A673 (cell line): Measurements from ENCODE around the gene LDB3. TPM values are rescaled to one million over a fixed set of nuclear protein-coding genes. Genes with fewer than 3 reads are reported as not detected.

Source experiments
- BruUV-seq: library from RNA; stranded (reverse); fragments of 400-500 nt; replicated peaks from 2 replicates; lab custom pipeline; 2021; lab: Mats Ljungman, UMichigan
- CTCF ChIA-PET: fragments of 300-600 bp; sonication (Branson Sonifier 250); formaldehyde crosslinking; loops from one replicate; lab custom pipeline; 2022; ENCODE audit warnings: antibody characterized with exemption; lab: Charles Lee
- POLR2A ChIA-PET: fragments of 300-600 bp; sonication (Branson Sonifier 250); formaldehyde crosslinking; loops from one replicate; lab custom pipeline; 2022; ENCODE audit warnings: antibody characterized with exemption; ENCODE audit not compliant: low non-redundant PET; lab: Charles Lee
- DNase-seq: peaks from one replicate; pipeline ENCODE4 v3.0.0-alpha.2; 2015; ENCODE audit warnings: low spot score
- H3K27ac ChIP-seq: fragments of 200-600 bp; sonication (generic); 2 replicates; pipeline ENCODE4 v1.5.1; 2016; ENCODE audit warnings: mixed run types, low read depth, mild to moderate bottlenecking, mixed read lengths, antibody characterized with exemption, low read length; ENCODE audit not compliant: poor library complexity, severe bottlenecking
- H3K27me3 ChIP-seq: fragments of 200-600 bp; sonication (generic); replicated peaks from 2 replicates; pipeline ENCODE4 v1.6.1; 2017; ENCODE audit warnings: mixed run types, low read depth, mild to moderate bottlenecking, mixed read lengths, antibody characterized with exemption, low read length; ENCODE audit not compliant: insufficient read depth, poor library complexity
- H3K36me3 ChIP-seq: fragments of 200-600 bp; sonication (generic); 2 replicates; pipeline ENCODE4 v1.6.1; 2016; ENCODE audit warnings: mixed run types, mild to moderate bottlenecking, mixed read lengths, antibody characterized with exemption, low read length; ENCODE audit not compliant: insufficient read depth, poor library complexity, severe bottlenecking
- H3K4me1 ChIP-seq: fragments of 200-600 bp; sonication (generic); 2 replicates; pipeline ENCODE4 v1.6.1; 2017; ENCODE audit warnings: mixed run types, mild to moderate bottlenecking, mixed read lengths, antibody characterized with exemption, low read length; ENCODE audit not compliant: insufficient read depth, poor library complexity, severe bottlenecking
- H3K4me3 ChIP-seq: fragments of 200-600 bp; sonication (generic); 2 replicates; pipeline ENCODE4 v1.5.1; 2016; ENCODE audit warnings: low read depth, mixed run types, mild to moderate bottlenecking, mixed read lengths, low read length; ENCODE audit not compliant: poor library complexity, severe bottlenecking
- H3K9me3 ChIP-seq: fragments of 200-600 bp; sonication (generic); 2 replicates; pipeline ENCODE4 v1.6.1; 2016; ENCODE audit warnings: mixed run types, low read depth, mild to moderate bottlenecking, mixed read lengths, antibody characterized with exemption, low read length; ENCODE audit not compliant: poor library complexity, severe bottlenecking
- CTCF ChIP-seq: fragments of 300-800, 200-600 bp; sonication (generic); conservative IDR thresholded peaks from 2 replicates; pipeline ENCODE4 v1.5.1; 2017; ENCODE audit warnings: low read depth, mild to moderate bottlenecking, antibody characterized with exemption, low read length, moderate library complexity, mixed read lengths
- EZH2 ChIP-seq: fragments of 200-600 bp; sonication (generic); IDR thresholded peaks from 2 replicates; pipeline ENCODE4 v1.6.1; 2017; ENCODE audit warnings: borderline replicate concordance, low read depth, mild to moderate bottlenecking, mixed read lengths, antibody characterized with exemption, low read length; ENCODE audit not compliant: poor library complexity, severe bottlenecking
- intact Hi-C: fragments of 100-400 bp; cut with micrococcal nuclease; formaldehyde crosslinking; loops from one replicate; pipeline ENCODE4 v1.10.0; 2022; ENCODE audit not compliant: unreplicated experiment
- total RNA-seq: library from RNA; stranded (reverse); gene quantifications from 2 replicates; pipeline ENCODE4 v1.2.3, GENCODE V29; 2021

The LDB3 gene
- total RNA-seq, 1 experiment from 2014 or later, result 0.34 TPM

DNA sequence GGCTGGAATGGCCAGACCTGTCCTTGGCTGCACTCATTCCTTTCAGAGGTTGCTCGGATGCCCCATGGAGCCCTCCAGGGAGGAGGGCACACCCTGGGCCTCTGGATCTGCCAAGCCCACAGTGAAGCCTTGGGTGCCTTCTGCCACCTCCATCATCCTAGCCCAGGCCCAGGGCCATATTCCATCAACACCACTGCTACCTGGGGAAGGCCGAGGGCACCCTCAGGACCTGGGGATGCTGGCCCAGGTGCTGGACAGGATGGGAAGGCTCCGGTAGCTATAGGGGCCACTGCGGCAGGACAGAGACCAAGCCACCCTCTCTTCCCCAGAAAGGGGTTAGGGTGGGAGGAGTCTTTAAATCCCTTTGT lies 13.2 kb upstream of the LDB3 start:
- no peak for DNase-seq
- CTCF ChIA-PET, result no interaction called here

GRCh38 chr10:86655596-86655995 lies 12.7 kb upstream of the LDB3 start:
- Histone ChIP-seq H3K4me3 (no peak overlapping the region), H3K9me3 (no peaks in the 10 kb centered on the region), H3K36me3 (no peaks in the 10 kb centered on the region), H3K27me3 (no peaks in the 10 kb centered on the region), H3K4me1 (no peaks in the 10 kb centered on the region), H3K27ac (no peak overlapping the region)
- ChIA-PET POLR2A (no interaction called here), CTCF (no interaction called here)
- BruUV-seq, result no TSS peak
- no peak for TF ChIP-seq CTCF
- no peak for TF ChIP-seq EZH2
- intact Hi-C loops, result no loop called here
- DNase-seq, result no peak

More for the DNA sequence above, 13.2 kb upstream of the LDB3 start:
- POLR2A ChIA-PET, result no interaction called here
- no peaks in the 10 kb centered on the region for H3K27me3 ChIP-seq
- no peak overlapping the region for H3K4me3 ChIP-seq
- H3K9me3 ChIP-seq, result no peaks in the 10 kb centered on the region
- no peaks in the 10 kb centered on the region for H3K4me1 ChIP-seq
- BruUV-seq, result no TSS peak
- no peak overlapping the region for H3K27ac ChIP-seq
- H3K36me3 ChIP-seq, result no peaks in the 10 kb centered on the region
- intact Hi-C loops, result no loop called here
- TF ChIP-seq CTCF, result no peak

DNA sequence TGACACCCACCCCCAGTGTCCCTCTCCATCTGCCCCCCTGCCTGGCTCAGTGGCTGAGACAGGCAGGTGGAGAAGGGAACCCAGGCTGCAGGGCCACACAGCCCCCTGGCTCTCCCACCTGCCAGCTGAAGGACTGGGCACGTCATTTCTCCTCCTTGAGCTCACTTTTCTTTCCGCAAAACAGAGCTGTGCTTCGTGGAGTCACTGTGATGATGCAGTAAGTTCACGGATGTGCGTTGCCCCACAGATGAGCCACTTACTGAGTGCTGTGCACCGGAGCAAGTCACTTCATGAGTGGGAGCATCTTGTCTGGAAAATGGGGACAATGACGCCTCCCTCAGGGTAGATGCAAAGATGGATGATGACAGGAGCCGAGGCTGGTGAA lies 11.3 kb upstream of the LDB3 start:
- intact Hi-C loops, result no loop called here
- Histone ChIP-seq H3K36me3 (no peaks in the 10 kb centered on the region), H3K27me3 (no peaks in the 10 kb centered on the region), H3K4me1 (no peaks in the 10 kb centered on the region), H3K9me3 (no peaks in the 10 kb centered on the region), H3K27ac (no peak overlapping the region), H3K4me3 (no peak overlapping the region)
- BruUV-seq, result no TSS peak
- CTCF ChIA-PET, result interaction anchor here (0.8 kb wide), 1 partner anchor 36 kb away, joined by 6 read pairs; no protein-coding TSS in a partner anchor
- no peak for DNase-seq
- no peak for TF ChIP-seq EZH2
- TF ChIP-seq CTCF, result no peak
- POLR2A ChIA-PET, result no interaction called here
